HTR-8/SVneo (cell line): ENCODE data around the gene YIPF7.

Source experiments
- DNase-seq: peaks from one replicate; pipeline ENCODE4 v3.0.0; 2011; ENCODE audit warnings: low spot score, mixed read lengths; ENCODE audit not compliant: insufficient read length
- FAIRE-seq: peaks from 2 replicates; lab custom pipeline; 2011; peaks lifted over from hg19 to GRCh38; lab: Jason Lieb, UNC

The YIPF7 gene

DNA sequence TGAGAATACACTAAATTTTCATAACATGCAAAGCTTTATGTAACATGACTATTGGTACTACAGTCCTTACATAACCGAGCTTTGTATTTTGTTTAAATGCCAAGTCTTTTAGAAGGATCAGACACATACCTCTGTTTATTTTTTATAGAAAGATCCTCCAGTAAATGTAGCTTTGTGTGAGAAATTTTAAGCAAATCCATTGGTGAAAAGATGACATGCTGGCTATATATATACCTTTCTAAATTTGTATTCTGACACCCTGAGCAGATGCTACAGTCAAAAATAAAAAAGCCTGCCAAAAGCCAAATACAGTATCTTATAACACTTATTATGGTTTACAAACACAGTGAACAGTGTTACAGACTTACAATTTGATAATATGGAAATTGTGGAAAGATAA is at the start of gene YIPF7:
Gene YIPF7, minus strand, starts transcription at position 201 of the 400 bp plus-strand sequence. CDS start 1,525 bp downstream, outside the sequence.
- FAIRE-seq (no peak), DNase-seq (no peak)

DNA sequence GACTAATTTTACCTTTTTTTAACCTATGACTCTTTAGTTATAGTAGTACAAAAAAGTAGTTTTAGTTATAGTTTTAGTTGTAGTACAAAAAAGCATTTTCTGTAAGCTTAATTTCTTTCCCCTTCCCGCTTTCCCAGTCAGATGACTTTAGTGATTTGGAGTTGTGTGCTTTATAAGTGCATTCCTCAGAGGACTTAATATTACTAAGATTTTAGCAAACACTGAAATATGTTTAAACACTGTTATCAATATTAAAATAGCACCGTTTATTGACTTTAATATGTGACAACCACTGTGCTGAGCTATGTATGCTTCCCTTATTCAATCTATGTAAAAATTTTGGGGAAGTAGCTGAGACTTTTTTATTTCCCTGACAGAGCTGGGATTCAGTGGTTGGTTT is 49.6 kb upstream of the YIPF7 start:
- no peak for FAIRE-seq

DNA sequence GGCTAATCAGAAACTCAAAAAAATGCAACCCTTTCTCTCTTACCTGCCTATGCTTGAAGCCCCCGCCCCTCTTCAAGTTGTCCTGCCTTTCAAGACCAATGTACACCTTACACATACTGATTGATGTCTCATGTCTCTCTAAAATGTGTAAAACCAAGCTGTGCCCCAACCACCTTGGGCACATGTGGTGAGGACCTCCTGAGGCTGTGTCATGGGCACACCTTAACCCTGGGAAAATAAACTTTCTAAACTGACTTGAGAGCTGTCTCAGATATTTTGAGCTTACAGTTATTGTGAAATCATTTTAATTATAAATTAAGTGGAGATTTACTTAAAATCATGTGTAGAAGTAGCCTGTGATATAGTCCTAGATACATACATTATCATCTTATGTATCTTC is 49.0 kb upstream of the YIPF7 start:
- no peak for FAIRE-seq

More for the DNA sequence above, 49.6 kb upstream of the YIPF7 start:
- no peak for DNase-seq

DNA sequence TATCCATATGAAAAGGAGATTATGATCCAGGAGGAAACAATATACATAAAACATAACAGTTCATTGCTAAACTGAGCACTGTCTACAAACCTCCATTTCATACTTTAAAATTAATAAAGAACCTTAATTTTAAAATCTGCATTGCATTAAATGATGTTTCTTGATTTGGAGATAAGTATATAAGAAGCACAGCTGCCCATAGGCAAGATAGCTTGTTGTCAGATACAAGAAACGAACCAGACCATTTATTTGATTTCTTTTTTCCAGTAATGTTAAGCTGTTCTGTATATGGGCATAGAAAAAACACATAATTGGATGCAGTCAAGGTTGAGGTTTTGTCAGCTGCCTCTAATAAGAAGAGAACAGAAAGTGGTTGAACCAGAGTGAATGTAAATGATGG is 33.2 kb upstream of the YIPF7 start:
- DNase-seq (no peak), FAIRE-seq (no peak)

More for the DNA sequence above, 49.0 kb upstream of the YIPF7 start:
- no peak for DNase-seq

DNA sequence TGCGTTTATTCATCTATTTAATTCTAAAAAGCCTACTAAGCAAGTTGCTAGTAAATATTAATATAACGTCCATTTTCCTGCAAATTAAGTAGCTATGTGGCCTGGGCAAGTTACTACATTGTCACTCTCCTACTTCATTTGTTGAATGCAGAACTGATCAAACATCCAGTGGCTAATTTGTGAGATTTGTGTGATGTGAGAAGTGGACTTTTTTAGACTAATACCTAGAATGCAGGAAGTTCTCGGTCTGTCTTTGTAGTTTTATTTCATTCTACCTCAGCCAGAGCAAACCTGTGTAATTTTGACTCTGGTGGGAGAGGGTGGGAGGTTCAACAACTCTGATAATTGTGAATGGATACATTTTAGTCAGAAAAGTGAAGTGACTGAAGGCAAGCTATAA is 27.6 kb upstream of the YIPF7 start:
- no peak for FAIRE-seq
- DNase-seq, result no peak

DNA sequence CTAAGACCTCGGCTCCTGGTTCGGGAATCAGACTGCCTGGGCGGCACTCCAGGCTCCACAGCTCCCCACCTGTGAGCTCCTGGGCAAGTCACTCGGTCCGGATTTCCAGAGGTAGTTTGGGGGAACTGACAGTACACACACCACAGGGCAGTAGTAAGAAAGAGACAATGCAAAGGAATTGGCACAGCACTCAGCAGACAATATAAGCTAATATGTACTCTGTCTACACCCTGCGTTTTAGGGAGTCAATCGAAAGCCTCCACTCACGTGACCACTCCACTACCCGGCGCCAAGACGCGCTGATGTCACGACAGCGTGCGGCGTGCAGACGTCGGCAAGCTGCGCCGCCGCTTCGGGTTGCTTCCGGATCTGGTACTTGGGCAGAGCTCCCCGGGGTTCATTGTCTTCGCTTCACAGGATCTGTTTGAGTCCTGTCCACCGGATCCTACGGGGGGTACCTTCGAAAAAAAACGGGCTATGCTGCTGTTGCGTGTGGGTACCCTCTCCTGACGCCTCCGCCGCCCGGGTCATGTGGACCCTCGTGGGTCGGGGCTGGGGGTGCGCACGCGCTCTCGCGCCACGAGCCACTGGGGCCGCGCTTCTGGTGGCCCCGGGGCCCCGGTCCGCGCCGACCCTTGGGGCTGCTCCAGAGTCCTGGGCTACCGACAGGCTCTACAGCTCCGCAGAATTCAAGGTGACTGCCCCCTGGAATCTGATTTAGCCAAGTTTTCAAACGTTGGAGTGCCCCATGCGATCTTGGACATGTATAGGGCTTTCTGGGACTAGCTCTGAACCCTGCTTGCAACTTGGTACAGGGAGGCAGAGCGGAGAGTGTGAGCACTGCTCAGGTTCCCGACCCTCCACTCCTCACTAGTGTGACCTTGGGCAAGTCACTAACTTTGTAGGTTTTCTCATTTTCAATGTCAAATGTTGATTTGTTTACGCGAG is 26.9 kb upstream of the YIPF7 start, which contains the start of gene GUF1:
Gene GUF1, plus strand, starts transcription at position 327 of the 948 bp plus-strand sequence. Its CDS starts 203 bp downstream, at position 530.
- peak; percentile 94 for FAIRE-seq
- DNase-seq, result peak; percentile 87

DNA sequence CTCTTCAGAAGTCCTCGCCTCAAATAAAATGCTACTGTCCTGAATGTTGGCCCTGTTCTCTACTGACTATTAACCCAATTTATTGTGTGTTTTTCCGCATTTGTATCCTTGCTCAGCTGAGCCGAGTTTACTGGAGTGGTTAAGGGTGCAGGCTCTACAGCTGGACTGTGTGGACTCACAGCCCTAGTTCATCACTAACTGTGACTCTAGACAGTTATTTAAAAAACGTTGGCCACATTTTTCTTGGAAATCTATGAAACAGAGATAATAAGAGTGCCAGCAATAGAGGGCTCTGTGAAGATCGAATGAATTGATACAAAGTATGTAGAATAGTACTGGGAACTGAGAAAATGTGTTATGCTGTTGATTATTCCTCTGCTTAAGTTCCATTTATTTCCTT is 23.9 kb upstream of the YIPF7 start:
- DNase-seq (no peak), FAIRE-seq (no peak)

DNA sequence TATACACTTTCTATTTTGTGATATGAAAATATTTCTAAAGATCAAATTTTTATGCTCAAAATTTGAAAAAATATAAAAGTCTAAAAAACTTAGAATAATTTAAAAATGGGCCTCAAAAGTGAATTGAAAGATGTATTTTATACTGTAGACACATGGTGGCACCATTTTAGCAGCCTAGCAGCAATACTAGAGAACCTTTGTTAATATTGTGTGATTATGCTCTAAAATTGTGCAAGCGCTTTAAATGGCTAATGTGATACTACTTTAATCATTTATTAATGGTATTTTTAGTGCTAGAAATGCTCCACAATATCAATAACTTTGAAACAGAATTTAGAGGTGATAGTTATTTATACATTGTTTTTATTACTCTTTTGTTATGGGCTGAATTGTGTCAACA is 23.0 kb upstream of the YIPF7 start:
- FAIRE-seq (no peak), DNase-seq (no peak)

DNA sequence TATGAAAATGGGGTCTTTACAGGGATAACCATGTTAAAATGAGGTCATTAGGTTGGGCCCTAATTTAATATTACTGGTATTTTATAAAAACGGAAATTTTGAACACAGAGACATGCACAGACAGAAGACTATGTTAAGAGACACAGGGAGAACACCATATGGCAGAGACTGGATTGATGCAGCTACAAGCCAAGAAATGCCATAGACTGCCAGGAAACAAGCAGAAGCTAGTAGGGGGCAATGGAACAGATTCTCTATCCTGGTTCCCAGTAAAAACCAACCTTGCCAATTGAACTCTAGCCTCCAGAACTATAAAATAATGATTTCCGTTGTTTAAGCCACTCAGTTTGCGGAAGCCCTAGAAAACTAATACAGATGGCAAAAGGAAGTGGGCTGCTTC is 20.2 kb upstream of the YIPF7 start:
- FAIRE-seq, result no peak
- DNase-seq, result no peak

DNA sequence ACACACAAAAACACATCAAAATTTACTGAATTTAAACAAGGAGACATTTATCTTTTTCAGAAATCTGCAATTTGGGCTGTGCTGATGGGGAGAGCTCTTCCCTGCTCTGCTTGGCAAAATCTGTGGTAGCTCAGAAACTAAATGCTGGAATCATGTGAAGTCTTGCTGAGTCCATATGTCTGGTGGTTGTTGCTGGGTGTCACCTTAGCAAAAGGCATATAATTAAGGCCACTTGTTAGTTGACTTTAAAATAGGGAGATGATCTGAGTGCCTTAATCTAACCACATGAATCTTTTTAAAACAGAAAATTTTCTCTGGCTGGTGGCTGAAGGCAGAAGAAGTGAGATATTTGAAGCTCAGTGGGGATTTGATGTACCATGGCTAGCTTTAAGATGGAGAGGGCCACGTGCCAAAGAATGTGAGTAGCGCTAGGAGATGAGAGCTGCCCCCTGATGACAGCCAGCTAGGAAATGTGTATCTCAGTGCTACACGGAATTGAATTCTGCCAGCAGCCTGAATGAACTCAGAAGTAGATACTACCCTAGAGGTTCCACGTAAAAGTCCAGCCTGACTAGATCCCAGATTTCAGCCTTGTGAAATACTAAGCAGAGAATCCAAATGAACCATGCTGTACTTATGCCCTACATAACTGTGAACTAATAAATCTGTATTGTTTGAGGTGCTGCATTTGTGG is 19.2 kb upstream of the YIPF7 start:
- DNase-seq (no peak), FAIRE-seq (no peak)

DNA sequence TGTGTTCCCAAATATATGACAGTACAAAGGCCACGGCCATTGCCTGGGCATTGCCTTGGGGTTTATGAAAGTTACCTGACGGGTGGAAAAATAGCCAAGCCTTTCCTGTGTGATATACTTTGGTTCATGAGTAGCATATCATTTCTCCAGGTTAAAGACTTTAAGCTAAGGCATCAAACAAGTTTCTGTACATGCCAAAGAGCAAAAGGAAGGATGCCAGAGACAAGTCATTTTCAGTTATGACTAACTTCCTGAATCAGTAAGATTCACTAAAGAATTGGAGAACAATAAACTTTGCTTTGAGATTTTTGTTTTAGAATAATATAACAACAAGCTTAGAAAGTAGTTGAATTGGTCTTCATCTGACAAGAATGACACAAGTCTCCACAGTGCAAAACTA is 17.1 kb upstream of the YIPF7 start:
- no peak for DNase-seq
- FAIRE-seq, result no peak

DNA sequence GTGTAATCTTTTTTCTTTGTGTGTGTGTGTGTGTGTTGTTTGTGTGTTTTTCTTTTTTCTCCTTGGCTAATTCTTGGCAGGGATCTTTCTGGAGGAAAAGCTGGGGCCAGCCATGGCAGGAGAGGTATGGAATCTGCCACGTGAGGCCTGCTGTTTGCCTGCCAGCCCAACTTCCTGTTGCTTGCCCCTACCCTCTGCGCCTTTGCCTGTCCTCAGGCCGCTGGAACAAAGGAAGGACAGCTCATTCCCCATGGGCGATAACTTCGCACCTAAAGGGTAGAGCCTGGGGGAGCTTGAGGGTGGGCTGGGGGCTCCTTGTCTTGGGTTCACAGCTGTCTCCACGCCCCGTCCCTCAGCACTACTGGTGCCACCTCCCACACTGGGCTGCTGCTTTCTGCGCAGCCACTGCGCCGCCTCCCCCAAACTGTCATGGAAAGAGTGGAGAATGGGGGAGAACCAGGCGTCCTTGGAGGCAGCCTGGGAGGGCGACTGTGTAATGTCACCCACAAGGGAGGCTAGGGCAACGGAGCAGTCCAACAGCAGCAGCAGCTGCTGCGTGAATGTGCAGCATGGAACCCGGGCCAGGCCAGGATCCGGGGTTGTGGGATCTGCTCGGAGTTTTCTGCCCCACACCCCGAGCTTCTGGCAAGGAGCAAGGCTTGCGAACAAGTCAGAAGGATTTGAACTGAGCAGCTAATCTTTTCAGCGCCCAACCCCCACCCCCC is 12.3 kb upstream of the YIPF7 start:
- DNase-seq, result no peak
- no peak for FAIRE-seq

DNA sequence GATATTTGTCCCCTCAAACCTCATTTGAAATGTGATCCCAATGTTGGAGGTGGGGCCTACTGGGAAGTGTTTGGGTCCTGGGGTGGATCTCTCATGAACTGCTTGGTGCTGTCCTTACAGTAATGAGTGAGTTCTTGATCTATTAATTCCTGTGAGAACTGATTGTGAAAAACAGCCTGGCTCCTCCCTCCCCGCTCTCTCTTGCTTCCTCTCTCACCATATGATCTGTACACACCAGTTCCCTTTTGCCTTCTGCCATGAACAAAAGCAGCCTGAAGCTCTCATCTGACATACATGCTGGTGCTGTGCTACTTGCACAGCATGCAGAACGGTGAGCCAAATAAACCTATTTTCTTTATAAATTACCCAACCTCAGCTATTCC is 11.2 kb upstream of the YIPF7 start:
- DNase-seq (no peak), FAIRE-seq (no peak)

DNA sequence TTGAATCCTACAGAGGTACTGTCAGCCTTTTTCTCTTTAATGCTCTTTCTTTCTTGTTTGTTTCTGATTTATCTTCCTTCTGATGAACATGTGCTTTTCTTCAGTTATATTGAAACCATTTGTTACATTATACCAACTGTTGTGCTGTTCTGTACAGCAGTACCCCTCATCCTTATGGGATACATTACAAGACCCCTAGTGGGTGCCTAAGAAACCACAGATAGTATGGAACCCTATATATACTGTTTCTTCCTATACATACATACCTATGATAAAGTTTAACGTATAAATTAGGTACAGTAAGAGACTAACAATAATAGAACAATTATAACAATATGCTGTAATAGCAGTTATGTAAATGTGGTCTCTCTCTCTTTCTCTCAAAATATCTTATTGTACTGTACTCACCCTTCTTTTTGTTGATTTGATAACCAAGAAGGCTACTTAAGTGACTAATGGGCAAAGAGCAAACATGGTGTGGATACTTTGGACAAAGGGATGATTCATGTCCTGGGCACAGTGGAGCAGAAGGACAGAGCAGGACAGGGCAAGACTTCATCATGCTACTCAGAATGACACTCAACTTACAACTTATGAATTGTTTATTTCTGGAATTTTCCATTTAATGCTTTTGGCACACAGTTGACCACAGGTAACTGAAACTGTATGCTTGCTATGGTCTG is 10.7 kb upstream of the YIPF7 start:
- DNase-seq (no peak), FAIRE-seq (no peak)

DNA sequence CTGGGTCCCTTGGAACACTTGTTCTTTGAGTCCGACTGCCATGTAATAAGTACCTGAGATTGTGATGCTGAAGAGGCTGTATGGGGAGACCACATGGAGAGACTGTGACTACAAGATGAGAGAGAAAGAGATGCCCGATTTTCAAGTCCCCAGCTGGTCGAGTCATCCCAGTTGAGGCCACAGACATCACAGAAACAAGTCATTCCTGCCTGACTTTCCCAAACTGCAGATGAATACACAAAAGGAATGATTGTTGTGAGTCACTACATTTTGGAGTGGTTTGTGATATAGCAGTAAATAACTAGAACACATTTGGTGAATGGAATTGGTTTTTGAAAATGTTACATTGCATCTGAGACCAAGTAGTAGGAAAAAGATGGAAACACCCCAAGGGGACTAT is 9.0 kb upstream of the YIPF7 start:
- FAIRE-seq, result no peak
- no peak for DNase-seq

DNA sequence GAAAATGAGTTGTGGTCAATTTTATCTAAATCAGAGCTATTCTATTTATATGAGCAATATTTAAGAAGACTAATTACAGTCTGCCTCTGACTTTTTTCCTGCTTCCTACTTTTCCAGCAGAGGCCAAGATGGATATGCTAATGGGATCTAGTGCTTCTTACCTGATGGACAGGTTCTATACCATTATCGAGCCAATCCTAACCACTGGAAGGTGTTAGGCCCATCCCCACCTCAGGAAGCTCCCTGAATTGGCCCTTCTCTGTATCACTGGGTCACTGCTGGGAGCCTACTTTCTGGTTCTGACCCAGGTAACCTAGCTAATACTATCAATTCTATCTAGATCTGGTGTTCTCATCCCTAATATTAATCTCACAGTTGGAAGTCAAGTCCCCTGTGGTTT is 577 bp upstream of the YIPF7 start:
- DNase-seq, result no peak
- no peak for FAIRE-seq

DNA sequence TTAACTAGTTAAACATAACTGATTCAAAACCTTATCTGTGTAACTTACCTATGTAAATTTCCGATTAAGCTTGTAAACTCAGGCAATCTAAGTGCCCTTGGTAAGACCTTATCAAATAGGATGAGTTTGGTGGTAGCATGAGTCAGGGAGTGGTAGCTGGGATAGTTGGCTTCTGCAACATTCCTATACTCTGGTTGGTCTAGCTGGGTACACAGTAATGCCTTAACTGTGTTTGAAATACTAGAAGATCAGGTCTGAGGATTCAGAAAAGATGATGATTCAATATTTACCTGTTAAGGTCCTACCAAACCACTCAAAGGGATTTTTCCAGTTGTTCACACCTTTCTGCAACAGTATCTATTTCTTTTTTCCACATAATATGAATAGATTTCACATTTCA is 5.3 kb downstream of the YIPF7 start:
- DNase-seq (no peak), FAIRE-seq (no peak)

DNA sequence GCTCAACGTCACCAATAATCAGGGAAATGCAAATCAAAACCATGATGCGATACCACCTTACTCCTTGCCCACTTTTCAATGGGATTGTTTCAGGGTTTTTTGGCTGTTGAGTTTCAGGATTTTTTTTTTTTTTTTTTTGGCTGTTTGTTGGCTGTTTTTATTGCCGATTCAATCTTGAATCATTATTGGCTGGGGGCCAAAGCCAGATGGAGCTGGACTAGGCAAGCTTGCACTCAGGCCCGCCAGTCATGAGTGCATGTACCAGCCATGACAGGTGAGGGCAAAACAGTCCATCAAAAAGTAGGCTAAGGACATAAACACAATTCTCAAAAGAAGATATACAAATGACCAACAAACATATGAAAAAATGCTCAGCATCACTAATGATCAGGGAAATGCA is 13.3 kb downstream of the YIPF7 start:
- DNase-seq (no peak), FAIRE-seq (no peak)

DNA sequence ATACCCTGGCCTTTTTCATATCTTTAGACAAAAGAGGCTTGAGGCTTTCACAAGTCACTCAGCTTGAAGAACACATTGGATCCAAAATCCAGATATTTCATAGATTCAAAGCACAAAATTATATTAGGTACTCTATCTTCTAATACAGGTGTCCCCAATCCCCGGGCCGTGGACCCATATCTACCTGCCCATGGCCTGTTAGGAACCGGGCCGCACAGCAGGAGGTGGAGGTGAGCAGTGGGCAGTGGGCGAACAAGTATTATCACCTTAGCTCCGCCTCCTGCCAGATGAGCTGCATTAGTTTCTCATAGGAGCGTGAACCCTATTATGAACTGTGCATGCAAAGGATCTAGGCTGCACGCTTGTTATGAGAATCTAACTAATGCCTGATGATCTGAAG is 18.7 kb downstream of the YIPF7 start:
- no peak for DNase-seq
- FAIRE-seq, result no peak

DNA sequence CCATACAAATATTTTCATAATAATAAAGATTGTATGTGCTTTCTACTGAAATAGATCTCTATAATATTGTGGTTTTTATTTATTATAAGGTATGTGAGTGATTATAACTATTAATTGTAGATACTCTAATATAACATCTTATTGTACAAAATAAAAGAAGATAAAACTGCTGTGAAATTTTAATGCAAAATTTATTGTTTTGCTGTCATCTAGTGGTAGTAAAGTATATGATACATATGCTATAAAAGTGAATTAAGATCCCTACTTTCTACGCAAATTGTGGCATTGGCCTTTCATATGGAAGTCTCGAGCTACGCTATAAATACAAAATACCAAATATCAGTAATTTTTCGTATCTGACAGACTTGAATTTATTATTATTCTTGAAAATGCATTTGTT is 19.3 kb downstream of the YIPF7 start:
- FAIRE-seq (no peak), DNase-seq (peak; percentile 3)
